Breast epithelium (tissue), 3 donors: ENCODE data around the gene CYFIP1.

ENCODE experiments used
- POLR2A ChIP-seq: fragments of 450-650 bp; IDR thresholded peaks from one replicate; pipeline ENCODE4 v1.6.1; 2016; ENCODE audit warnings: antibody characterized with exemption, mild to moderate bottlenecking, moderate library complexity
- TF ChIP-seq, protein P1 (sequence below), 3 donors: fragments of 450-650 bp; IDR thresholded peaks; one replicate each; pipeline ENCODE4 v1.5.1; 2016 to 2017; ENCODE audit warnings: antibody characterized with exemption in 3 of 3, mild to moderate bottlenecking in 3 of 3, moderate library complexity in 3 of 3

- no peak for TF ChIP-seq POLR2A
- TF ChIP-seq, protein P1, sequence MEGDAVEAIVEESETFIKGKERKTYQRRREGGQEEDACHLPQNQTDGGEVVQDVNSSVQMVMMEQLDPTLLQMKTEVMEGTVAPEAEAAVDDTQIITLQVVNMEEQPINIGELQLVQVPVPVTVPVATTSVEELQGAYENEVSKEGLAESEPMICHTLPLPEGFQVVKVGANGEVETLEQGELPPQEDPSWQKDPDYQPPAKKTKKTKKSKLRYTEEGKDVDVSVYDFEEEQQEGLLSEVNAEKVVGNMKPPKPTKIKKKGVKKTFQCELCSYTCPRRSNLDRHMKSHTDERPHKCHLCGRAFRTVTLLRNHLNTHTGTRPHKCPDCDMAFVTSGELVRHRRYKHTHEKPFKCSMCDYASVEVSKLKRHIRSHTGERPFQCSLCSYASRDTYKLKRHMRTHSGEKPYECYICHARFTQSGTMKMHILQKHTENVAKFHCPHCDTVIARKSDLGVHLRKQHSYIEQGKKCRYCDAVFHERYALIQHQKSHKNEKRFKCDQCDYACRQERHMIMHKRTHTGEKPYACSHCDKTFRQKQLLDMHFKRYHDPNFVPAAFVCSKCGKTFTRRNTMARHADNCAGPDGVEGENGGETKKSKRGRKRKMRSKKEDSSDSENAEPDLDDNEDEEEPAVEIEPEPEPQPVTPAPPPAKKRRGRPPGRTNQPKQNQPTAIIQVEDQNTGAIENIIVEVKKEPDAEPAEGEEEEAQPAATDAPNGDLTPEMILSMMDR (IDR thresholded peaks at IDR 0.05) = no peak
These were observed 46.5 kb downstream of the CYFIP1 start for GRCh38 chr15:22933641-22934061.
